Breast epithelium (tissue), 3 donors: ENCODE data around the gene CUL4A.

ENCODE experiments used
- CTCF ChIP-seq, 3 donors: fragments of 450-650 bp; IDR thresholded peaks; one replicate each; pipeline ENCODE4 v1.5.1; 2016 to 2017; ENCODE audit warnings: antibody characterized with exemption in 3 of 3, mild to moderate bottlenecking in 3 of 3, moderate library complexity in 3 of 3
- POLR2AphosphoS5 ChIP-seq, 3 donors: sonication (generic); formaldehyde crosslinking; IDR thresholded peaks; one replicate each; pipeline ENCODE4 v1.6.1; 2017; ENCODE audit warnings: antibody characterized with exemption in 3 of 3

GRCh38 chr13:113216254-113217048 lies 7.0 kb downstream of the CUL4A start:
- TF ChIP-seq CTCF (IDR thresholded peaks at IDR 0.05) (no peak), POLR2AphosphoS5 (IDR thresholded peaks at IDR 0.05) (no peak)
